HL-60 (cell line): Measurements from ENCODE around the gene ATG2B.

Experiments
- DNase-seq, 2 experiments: peaks; one replicate each; pipeline ENCODE4 v3.0.0-alpha.2; 2010 to 2020; ENCODE audit warnings: low read depth in 1 of 2, low spot score in 1 of 2
- H3K27ac ChIP-seq: fragments of 250-450 bp; sonication (Bioruptor Pico); replicated peaks from 2 replicates; pipeline ENCODE4 v1.5.1; 2020; ENCODE audit warnings: mild to moderate bottlenecking, moderate library complexity
- H3K27me3 ChIP-seq: fragments of 250-450 bp; sonication (Bioruptor Pico); 2 replicates; pipeline ENCODE4 v1.5.1; 2021; ENCODE audit warnings: mild to moderate bottlenecking, moderate library complexity; ENCODE audit not compliant: insufficient read depth, poor library complexity, severe bottlenecking
- H3K4me3 ChIP-seq: replicated peaks from 2 replicates; pipeline ENCODE4 v1.5.1; 2011; ENCODE audit warnings: mild to moderate bottlenecking, control low read depth, low read length; ENCODE audit not compliant: insufficient read depth
- GABPA ChIP-seq: IDR thresholded peaks from 2 replicates; pipeline ENCODE4 v1.6.1; 2012; ENCODE audit warnings: low read depth
- POLR2AphosphoS5 ChIP-seq: IDR thresholded peaks from 2 replicates; pipeline ENCODE4 v1.6.1; 2012; ENCODE audit warnings: low read depth
- SPI1 ChIP-seq: IDR thresholded peaks from 2 replicates; pipeline ENCODE4 v1.6.1; 2012; ENCODE audit warnings: low read depth, mild to moderate bottlenecking, borderline replicate concordance
- TF ChIP-seq, protein P1 (sequence below): IDR thresholded peaks from 2 replicates; pipeline ENCODE4 v1.6.1; 2012; ENCODE audit warnings: low read depth; ENCODE audit not compliant: insufficient replicate concordance
- TF ChIP-seq, protein P2 (sequence below): IDR thresholded peaks from one replicate; pipeline ENCODE4 v1.5.1; 2011; ENCODE audit warnings: low read length, control low read depth, inconsistent platforms; ENCODE audit not compliant: insufficient read depth

ATG2B gene

DNA sequence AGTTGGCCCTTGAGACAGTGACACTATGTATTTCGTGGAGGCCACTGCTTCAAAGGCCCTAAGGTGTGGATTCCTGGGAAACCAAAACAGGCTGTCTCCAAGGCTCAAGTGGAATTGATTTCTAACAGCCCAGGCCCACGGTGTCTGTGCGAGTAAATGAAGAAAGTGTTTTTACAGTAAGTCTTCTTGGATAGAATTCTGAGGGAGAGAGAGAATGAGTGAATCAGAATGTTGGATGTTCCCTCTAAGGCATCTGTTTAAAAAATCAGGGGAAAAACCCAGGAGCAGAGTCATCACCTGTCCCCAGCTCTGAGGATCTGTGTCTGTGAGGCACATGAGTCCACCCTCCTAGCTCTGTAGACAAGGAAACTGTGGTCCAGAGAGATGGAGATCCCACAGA is 129.5 kb downstream of the ATG2B start:
- no peak overlapping the region for H3K4me3 ChIP-seq
- no peaks in the 10 kb centered on the region for H3K27me3 ChIP-seq
- H3K27ac ChIP-seq, result no peak overlapping the region
- DNase-seq, result no peak
- TF ChIP-seq, protein P1, sequence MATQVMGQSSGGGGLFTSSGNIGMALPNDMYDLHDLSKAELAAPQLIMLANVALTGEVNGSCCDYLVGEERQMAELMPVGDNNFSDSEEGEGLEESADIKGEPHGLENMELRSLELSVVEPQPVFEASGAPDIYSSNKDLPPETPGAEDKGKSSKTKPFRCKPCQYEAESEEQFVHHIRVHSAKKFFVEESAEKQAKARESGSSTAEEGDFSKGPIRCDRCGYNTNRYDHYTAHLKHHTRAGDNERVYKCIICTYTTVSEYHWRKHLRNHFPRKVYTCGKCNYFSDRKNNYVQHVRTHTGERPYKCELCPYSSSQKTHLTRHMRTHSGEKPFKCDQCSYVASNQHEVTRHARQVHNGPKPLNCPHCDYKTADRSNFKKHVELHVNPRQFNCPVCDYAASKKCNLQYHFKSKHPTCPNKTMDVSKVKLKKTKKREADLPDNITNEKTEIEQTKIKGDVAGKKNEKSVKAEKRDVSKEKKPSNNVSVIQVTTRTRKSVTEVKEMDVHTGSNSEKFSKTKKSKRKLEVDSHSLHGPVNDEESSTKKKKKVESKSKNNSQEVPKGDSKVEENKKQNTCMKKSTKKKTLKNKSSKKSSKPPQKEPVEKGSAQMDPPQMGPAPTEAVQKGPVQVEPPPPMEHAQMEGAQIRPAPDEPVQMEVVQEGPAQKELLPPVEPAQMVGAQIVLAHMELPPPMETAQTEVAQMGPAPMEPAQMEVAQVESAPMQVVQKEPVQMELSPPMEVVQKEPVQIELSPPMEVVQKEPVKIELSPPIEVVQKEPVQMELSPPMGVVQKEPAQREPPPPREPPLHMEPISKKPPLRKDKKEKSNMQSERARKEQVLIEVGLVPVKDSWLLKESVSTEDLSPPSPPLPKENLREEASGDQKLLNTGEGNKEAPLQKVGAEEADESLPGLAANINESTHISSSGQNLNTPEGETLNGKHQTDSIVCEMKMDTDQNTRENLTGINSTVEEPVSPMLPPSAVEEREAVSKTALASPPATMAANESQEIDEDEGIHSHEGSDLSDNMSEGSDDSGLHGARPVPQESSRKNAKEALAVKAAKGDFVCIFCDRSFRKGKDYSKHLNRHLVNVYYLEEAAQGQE, result no peak
- no peak for TF ChIP-seq GABPA

DNA sequence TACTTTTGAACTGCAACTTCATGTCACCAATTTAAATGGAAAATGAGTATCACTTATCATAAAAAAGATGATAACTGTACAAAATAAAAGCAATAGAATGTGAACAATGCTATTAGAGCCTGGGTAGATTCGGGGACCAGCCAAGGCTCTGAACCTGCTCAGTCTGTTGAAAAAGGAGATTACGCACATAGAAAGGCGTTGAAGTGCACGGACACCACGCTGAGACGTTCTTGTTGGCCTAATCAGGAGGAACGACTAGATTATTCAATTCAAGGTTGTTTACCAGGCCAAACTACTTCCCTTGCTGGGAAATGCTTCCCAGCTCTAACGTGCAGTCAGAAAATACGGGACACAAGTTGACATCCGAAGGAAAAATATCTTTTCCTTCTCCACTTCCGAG is 130.6 kb downstream of the ATG2B start:
- Histone ChIP-seq H3K27me3 (no peaks in the 10 kb centered on the region), H3K27ac (no peak overlapping the region), H3K4me3 (no peak overlapping the region)
- DNase-seq, result no peak
- TF ChIP-seq, protein P2, sequence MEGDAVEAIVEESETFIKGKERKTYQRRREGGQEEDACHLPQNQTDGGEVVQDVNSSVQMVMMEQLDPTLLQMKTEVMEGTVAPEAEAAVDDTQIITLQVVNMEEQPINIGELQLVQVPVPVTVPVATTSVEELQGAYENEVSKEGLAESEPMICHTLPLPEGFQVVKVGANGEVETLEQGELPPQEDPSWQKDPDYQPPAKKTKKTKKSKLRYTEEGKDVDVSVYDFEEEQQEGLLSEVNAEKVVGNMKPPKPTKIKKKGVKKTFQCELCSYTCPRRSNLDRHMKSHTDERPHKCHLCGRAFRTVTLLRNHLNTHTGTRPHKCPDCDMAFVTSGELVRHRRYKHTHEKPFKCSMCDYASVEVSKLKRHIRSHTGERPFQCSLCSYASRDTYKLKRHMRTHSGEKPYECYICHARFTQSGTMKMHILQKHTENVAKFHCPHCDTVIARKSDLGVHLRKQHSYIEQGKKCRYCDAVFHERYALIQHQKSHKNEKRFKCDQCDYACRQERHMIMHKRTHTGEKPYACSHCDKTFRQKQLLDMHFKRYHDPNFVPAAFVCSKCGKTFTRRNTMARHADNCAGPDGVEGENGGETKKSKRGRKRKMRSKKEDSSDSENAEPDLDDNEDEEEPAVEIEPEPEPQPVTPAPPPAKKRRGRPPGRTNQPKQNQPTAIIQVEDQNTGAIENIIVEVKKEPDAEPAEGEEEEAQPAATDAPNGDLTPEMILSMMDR, result no peak
- TF ChIP-seq, protein P1, result no peak
- no peak for TF ChIP-seq POLR2AphosphoS5
- TF ChIP-seq GABPA, result no peak
- no peak for TF ChIP-seq SPI1

DNA sequence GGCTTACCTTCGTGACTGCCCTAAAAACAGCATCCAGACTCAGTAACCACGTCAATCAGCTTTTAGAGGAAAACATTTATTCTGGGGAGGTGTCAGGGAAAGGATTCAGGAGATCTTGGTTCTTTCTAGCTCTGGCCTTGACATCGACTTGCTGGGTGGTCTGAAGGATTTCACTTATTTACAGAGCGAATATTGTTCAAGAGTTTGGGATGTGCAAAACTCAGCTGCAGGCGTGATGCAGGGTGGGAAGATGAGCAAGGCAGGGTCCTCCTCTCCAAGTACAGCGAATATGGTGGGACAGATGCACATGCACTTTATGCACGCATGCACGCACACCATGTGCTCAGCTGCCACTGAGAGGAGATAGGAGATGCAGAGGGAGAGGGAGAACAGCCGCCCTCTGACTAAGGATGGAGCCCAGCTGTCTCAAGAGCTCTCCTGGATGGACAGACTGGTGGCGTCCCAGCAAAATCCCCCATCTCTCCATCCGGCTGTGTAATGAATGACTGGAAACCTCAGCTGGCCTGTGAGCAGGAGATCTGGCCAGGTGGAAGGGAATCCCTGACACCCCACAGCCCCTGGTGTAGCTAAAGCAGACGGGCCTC is 131.5 kb downstream of the ATG2B start:
- no peak for DNase-seq
- H3K27me3 ChIP-seq, result no peaks in the 10 kb centered on the region
- no peak overlapping the region for H3K27ac ChIP-seq
- TF ChIP-seq, protein P1, result no peak
- TF ChIP-seq, protein P2, result no peak
- no peak for TF ChIP-seq GABPA
- no peak overlapping the region for H3K4me3 ChIP-seq
